GM21526 (cell line): ENCODE measurements around the gene CYP17A1.
"Not testable (repeated sequence)": the region's sequence is repeated elsewhere in the genome, so short reads cannot be mapped to it uniquely, and the experiment has no call there.

Experiments used
- ATAC-seq: cut with Tn5 transposase; IDR thresholded peaks from one replicate; pipeline ENCODE4 v1.9.1; 2021; ENCODE audit warnings: moderate library complexity; ENCODE audit not compliant: unreplicated experiment, low FRiP score

CYP17A1 gene

DNA sequence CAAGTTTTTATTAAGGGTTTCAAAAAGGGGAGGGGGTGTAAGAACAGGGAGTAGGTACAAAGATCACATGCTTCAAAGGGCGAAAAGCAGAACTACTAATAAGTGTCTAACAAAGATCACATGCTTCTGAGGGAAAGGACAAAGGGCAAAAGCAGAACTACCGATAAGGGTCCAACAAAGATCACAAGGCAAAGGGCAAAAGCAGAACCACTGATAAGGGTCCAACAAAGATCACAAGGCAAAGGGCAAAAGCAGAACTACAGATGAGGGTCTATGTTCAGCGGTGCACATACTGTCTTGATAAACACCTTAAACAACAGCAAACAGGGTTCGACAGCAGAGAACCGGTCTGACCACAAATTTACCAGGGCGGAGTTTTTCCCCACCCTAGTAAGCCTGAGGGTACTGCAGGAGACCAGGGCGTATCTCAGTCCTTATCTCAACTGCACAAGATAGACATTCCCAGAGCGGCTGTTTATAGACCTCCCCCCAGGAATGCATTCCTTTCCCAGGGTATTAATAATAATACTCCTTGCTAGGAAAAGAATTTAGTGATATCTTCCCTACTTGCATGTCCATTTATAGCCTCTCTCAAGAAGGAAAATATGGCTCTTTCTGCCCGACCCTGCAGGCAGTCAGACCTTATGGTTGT, 1.2 kb upstream of the CYP17A1 start:
- ATAC-seq: not testable (repeated sequence)

DNA sequence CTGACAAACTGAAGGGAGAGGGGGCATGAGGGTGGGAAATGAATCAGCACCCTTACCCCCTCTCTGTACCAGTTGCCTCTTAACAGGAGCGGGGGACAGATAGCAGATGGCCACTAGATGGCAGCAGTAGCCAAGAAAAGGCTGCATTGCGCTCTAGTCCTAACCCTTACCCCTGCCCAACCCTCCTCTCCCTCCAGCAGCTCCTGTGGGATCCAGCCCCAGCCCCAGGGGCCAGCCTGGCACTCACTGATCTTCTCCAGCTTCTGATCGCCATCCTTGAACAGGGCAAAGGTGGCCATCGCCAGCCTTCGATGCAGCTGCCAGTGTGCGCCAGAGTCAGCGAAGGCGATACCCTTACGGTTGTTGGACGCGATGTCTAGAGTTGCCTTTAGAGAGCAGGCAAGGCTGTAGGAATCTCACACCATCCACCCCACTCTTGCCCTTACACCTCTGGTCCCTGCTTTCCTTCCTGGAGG, 2.2 kb downstream of the CYP17A1 start:
- ATAC-seq: no peak

DNA sequence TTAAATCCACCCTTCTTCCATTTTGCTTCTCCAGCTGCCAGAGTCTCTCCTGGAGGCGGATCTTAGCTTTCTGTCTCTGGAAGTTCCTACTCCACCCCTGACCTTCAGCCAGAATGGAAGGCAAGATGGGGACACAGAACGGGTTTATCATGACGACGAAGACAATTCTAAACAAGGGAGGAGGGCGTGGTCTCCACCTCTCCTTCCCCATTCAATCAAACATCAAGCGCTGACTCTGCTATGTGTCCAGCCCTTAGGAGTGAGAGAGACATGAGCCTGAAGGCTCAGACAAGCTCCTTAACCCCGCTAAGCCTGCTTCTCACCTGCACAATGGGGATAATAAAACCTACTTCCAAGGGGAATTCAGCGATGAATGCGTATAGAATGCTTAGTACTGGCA, 3.1 kb downstream of the CYP17A1 start:
- ATAC-seq: no peak

DNA sequence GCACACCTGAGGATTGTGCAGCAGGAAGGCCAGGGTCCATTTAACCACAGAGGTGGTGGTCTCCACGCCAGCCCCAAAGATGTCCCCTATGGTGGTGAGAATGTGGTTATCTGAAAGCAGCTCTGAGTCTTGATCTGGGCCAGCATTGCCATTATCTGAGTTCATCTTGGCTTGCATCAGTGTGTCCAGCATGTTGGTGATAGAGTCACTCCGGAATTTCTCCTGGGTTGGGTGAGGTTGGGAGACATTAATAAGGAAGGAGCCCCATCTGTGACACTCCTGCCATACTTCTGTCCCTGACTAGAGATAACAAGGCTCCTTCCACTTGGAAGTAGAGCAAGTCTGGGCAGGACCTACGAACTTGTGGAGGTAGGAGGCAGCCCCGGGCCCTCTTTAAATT, 4.2 kb downstream of the CYP17A1 start:
- no peak for ATAC-seq

DNA sequence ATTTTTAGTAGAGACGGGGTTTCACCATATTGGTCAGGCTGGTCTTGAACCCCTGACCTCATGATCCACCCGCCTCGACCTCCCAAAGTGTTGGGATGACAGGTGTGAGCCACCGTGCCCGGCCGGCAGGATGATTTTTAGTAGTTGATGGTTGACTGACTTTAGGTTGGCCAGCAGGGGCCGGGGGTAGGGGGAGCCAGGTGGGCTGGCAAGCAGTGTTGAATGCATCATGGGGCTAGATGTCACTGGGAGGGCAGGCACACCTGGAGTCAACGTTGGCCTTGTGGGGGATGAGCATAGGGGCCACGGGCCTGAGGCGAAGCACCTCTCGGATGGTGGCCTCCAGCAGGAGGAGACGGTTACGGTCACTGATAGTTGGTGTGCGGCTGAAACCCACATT, 5.0 kb downstream of the CYP17A1 start:
- ATAC-seq: no peak

- no peak for ATAC-seq
Observed at GRCh38 chr10:102831322-102832071, 5.7 kb downstream of the CYP17A1 start.

GRCh38 chr10:102827597-102827975, 9.6 kb downstream of the CYP17A1 start:
- no peak for ATAC-seq

DNA sequence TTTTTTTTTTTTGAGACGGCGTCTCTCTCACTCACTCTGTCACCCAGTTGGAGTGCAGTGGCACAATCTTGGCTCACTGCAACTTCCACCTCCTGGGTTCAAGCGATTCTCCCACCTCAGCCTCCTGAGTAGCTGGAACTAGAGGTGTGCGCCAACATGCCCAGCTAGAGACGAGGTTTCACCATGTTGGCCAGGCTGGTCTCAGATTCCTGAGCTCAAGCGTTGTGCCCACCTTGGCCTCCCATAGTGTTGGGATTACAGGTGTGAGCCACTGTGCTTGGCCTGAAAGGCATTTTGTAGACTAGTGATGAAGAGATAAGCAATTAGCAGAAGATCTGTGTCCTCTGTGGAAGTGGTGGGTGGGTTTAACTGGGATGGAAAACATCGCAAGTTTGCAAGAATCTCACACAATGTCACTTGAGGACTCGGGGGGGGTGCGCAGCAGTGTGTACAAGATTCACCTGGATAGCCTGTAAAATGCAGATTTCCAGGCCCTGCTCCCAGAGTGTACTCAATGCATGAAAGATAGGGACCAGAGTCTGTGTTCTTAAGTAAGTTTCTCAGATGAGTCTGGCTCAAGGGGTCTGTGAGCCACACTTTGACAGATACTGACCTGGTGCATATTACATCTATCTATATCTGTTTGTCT, 10.9 kb downstream of the CYP17A1 start:
- no peak for ATAC-seq

DNA sequence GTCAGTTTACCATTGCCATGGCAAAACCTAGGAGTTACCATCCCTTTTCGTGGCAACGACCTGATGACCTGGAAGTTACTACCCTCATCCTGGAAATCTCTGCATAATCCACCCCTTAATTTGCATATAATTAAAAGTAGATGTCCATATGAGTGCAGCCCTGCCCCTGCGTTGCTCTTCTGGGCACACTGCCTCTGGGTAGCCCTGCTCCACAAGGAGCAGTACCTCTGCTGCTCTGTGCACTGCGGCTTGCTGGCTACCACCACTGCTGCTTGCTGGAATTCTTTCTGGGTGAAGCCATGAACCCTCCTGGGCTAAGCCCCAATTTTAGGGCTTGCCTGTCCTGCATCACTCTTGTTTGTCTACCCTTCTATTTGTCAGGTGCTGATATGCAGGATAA, 12.5 kb downstream of the CYP17A1 start:
- ATAC-seq: no peak

DNA sequence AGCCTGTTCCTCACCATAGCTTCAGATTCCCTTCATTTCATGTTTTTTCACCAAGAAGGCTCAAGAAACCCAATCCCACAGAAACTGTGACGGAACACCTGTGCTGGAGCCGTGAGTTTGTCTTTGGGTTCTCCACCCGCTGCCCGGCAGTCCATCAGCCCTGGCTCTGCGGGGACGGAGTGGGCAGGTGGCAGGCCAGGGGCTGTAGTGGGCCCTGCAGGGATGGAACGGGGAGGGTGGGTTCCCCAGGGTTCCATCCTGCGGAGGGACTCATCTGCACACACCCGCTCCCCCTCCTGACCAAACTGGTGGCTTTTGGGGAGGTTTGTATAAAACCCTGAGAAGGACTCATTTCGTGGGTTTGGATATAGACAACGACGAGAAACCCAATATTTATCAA, 15.0 kb downstream of the CYP17A1 start:
- ATAC-seq: no peak

DNA sequence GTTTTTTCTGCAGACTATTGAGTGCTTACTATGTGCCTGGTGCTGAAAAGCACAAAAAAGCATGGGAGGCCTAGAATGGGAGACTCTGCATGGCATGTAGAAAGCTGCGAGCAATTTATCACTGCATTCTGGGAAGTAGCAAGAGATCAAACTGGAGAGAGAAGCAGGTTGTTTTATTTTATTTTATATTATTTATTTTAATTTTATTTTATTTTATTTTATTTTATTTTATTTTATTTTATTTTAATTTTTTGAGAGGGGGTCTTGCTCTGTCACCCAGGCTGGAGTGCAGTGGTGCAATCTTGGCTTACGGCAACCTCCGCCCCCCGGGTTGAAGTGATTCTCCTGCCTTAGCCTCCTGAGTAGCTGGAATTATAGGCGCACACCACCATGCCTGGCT, 17.2 kb downstream of the CYP17A1 start:
- not testable (repeated sequence) for ATAC-seq

DNA sequence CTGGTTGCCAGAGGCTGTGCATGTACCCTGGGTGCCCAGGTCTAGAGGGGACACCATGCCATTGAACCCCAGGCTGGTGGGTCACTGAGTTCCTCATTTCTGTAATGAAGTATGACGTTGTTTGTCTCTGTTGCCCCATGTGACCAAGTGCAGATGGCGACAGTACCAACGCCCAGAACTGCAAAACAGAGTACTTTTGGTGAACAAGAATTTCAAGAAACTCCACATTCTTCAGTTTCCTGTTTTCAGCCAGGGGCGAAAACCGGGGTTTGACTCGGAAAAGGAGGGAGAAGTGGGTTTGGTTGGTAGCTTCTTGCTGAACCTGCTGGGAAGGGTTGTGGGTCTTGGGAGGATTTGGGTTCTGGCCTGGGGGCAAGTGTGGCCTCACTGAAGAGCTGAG, 18.2 kb downstream of the CYP17A1 start:
- no peak for ATAC-seq

- ATAC-seq: no peak
Observed at GRCh38 chr10:102817175-102817574, 20.0 kb downstream of the CYP17A1 start.

DNA sequence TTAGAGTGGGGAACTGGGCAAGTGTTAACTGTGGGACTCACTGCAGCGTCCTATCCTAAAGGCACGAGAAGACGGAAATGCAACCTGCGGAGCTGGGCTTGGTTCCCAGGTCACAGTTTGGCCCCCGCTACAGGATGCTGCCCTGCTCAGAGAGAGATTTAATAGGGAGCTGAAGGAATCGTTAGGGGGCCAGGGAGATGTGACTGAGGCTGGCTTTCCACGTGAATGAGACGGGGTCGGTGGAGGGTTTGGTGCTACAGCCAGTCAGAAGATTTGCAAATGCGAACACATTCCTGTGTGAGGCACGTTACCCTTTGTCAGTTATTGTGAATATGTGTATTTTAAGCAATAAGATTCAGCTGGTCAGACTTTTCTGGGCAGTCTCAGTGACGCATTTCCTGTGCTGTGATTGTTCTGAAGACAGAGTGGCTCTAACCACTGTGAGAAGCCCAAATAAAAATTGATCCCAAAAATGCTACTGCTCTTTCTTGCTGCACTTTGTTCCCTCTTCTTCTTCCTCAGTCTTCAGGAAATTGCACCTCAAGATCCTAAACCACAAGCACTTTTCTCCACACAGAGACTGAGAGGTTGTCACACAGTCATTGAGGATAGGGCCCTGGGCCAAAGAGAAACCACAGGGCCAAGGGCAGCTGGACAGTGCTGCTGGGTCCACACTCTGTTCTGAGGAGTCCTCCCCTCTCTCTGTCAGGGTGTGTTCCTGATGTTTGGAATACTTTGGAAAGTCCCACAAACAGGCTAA, 21.2 kb downstream of the CYP17A1 start:
- ATAC-seq: no peak

DNA sequence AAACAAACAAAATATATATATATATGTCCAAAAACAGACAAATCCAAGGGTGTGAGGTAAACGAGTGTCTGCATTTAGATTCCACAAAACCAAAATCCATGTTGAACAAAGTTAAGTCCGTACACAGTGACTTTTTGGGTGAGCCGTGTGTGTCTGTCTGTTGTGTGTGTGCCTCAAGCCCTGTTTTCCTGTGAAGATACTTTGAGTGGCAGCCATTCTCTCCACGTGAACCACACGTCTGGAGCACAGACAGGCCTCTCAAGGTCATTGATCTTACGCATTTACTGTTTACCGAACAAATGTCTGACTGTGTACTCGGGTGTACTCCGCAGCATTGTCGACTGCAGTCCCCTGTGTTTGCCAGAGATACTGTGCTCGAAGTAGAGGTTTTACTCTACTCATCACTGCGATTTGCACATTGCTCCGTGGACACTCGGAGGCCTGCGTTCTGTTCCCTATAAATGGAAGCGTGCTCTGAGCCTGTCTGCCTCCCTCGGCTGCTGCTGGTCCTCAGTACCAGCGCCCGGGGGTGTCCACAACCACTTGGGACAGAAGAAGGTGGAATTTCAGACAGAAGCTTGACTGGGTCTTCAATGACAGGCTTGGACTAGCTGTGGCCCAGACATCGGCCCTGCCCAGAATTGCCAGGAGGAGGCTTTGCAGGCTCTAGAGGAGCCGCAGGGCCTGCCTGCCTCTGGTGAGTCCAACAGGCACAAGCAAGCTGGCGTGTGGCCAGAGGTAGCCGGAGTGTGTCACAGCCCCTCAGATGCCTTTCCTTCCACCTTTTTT, 22.1 kb downstream of the CYP17A1 start:
- no peak for ATAC-seq

- ATAC-seq: no peak
Observed at GRCh38 chr10:102814453-102814871, 22.8 kb downstream of the CYP17A1 start.

GRCh38 chr10:102813734-102814452, 23.3 kb downstream of the CYP17A1 start:
- ATAC-seq: no peak

- no peak for ATAC-seq
Observed at GRCh38 chr10:102813017-102813541, 24.1 kb downstream of the CYP17A1 start.

DNA sequence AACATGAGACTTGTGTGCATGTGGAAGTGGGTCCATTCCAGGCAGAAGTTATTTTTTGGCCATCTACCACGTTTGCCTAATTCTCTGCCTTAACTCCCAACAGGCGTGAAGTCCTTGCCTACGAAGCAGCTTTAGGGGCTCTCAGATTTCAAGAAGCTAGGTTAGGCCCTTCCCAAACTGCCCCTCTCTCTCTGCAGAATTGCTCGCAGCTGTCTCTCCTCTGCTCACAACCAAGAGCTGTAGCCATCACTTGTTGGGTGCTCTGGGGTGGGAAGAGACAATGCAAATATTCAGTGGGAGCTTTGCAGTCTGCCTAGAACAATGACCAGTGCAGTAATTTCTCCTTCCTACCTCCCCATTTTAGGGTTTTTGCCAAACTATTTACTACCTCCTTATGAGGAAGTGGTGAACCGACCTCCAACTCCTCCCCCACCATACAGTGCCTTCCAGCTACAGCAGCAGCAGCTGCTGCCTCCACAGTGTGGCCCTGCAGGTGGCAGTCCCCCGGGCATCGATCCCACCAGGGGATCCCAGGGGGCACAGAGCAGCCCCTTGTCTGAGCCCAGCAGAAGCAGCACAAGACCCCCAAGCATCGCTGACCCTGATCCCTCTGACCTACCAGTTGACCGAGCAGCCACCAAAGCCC, 24.9 kb downstream of the CYP17A1 start:
- ATAC-seq: no peak
